GM13976 (cell line): ENCODE results near the gene SVIL.

Experiments used
- DNase-seq: peaks from one replicate; pipeline ENCODE4 v3.0.0; 2012; ENCODE audit warnings: low spot score
- in situ Hi-C: fragments of 300-500 bp; cut with MboI; formaldehyde crosslinking; loops from one replicate; pipeline ENCODE4 v1.12.0; 2022; ENCODE audit warnings: low sequenced_read_pairs, mixed read lengths, inconsistent platforms; ENCODE audit not compliant: unreplicated experiment
- TF ChIP-seq, protein P1 (sequence below): IDR thresholded peaks from 2 replicates; pipeline ENCODE4 v1.5.1; 2012; ENCODE audit warnings: borderline replicate concordance, mild to moderate bottlenecking; ENCODE audit not compliant: insufficient read depth; ENCODE audit errors: extremely low read depth, missing control alignments, control extremely low read depth

The SVIL gene

DNA sequence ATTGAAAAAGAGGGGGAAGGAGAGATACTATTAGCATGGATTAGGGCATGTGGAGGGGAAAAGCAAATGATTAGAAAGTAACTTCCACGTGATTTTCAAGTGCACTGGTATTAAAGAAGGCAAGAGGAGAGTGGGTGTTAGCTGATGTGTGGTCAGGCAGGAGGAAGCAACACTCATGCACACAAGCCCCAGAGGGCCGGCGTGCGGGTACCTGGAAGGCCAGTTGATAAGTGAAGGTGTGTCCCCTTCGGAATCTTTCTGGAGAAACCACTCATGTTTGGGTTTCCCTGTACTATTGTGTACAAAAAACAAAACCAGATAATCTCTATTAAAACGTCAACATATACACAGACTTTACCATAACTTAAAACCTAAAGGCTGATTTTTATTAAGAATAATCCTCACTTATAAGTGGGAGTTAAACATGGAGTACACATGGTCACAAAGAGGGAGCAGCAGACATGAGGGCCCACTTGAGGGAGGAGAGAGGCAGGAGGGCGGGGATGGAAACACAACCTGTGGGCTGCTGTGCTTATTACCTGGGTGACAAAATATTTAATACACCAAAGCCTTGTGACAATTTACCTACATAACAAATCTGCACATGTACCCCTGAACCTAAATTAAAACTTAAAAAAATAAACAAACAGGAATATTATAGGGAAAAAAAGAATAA is 98.9 kb downstream of the SVIL start:
- in situ Hi-C loops, result no loop called here
- no peak for DNase-seq
- TF ChIP-seq, protein P1, sequence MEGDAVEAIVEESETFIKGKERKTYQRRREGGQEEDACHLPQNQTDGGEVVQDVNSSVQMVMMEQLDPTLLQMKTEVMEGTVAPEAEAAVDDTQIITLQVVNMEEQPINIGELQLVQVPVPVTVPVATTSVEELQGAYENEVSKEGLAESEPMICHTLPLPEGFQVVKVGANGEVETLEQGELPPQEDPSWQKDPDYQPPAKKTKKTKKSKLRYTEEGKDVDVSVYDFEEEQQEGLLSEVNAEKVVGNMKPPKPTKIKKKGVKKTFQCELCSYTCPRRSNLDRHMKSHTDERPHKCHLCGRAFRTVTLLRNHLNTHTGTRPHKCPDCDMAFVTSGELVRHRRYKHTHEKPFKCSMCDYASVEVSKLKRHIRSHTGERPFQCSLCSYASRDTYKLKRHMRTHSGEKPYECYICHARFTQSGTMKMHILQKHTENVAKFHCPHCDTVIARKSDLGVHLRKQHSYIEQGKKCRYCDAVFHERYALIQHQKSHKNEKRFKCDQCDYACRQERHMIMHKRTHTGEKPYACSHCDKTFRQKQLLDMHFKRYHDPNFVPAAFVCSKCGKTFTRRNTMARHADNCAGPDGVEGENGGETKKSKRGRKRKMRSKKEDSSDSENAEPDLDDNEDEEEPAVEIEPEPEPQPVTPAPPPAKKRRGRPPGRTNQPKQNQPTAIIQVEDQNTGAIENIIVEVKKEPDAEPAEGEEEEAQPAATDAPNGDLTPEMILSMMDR, result no peak

DNA sequence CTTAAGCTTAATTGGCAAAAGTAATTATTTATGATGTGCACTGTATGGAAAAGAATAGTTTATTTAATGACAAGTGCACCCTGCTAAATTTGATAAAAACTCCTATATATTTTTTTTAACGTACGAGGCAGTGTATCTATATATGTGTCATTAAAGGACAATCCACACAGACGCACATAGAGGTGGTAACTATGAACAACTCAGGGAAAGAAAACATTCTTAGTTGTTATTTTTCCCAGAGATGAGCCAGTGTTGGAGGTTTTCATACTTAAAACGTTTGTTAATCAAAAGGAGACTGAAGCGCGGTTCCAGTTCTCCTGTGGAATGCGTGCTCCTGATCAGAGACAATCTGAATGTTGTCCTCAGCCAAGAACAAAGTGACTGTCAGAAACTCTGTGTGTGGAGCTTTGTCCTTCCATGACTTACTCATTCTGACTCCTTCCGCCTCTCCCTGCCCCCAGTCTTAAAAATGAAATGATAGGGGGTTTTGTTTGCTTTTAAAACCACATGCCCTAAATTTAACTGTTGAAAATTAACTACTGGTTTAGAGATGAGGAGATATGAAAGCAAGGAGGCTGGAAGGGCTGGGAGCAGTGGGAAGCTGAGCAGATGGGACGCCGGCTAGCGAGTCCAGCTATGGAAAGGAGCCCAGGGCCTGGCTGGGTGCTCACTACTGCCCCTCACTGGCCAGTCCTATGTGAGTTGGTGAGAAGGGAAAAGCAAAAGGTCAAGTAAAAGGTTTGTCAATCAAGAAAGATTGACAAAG is 99.6 kb downstream of the SVIL start:
- TF ChIP-seq, protein P1, result no peak
- no peak for DNase-seq
- in situ Hi-C loops, result no loop called here

DNA sequence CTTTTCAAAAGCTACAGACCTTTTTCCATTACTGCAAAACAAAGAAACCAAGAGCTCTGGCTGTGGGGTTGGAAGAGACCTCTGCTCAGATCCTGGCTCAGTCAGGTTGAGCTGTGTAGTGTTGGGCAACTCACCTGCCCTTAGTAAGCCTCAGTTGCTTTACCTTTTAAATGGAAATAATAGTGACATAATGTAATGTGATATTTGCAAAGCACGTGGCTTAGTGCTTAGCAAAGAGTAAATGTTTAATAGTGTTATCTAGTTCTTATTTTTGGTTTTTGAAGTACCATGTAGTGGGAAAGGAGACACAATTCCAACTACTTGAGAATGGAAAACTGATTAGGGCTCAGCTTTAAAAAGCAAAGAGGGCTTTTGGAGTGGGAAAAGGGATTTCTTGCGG is 100.2 kb downstream of the SVIL start:
- TF ChIP-seq, protein P1, result no peak
- DNase-seq, result no peak
- in situ Hi-C loops, result no loop called here

- TF ChIP-seq, protein P1, result no peak
- no peak for DNase-seq
- in situ Hi-C loops, result no loop called here
These were observed 101.0 kb downstream of the SVIL start for GRCh38 chr10:29533696-29534285.

GRCh38 chr10:29533046-29533445 is 101.7 kb downstream of the SVIL start:
- TF ChIP-seq, protein P1, result no peak
- DNase-seq, result no peak
- in situ Hi-C loops, result no loop called here

DNA sequence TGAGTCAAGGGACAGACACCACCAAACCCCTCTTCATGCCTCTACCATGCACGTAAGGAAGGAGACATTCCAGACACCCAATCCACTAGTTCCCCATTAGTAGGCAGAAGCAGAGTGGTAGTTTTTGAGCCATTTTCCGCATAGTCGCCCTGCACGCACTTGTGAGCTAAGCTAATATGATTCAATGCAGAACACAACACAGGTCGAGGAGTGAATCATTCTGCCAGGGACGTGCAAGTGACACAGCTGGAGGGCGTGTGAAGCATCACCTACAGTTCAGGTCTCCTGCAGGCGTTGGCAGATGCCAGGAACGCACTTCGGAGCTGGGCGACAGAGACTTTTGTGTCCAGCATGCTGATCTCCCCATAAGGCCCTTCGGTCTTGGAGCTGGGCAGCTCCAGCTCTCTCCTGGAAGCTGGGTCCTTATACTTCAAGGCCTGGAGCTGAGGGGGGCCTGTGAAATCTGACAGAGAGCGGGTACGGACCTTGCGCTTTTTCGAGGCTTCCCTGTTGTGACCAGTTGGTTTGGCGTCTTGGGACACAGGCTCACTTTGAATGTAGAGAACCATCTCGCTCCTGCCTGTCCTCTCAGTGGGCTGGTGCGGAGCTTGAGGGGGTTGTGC is 102.4 kb downstream of the SVIL start:
- no peak for DNase-seq
- in situ Hi-C loops, result no loop called here
- TF ChIP-seq, protein P1, result no peak
